ENCODE data around the gene RRAGD. TPM values are rescaled to one million over a fixed set of nuclear protein-coding genes. Genes with fewer than 3 reads are reported as not detected.

The RRAGD gene
- 5.4 and 5.6 TPM in 2 replicates for total RNA-seq

GRCh38 chr6:89412071-89413005 lies at the start of gene RRAGD:
RRAGD (minus strand) TSS chr6:89412273; CDS start chr6:89411993, 280 bp downstream.
- CTCF ChIA-PET: interaction anchor here (3.7 kb wide), 1 partner anchor 40 kb away, joined by 17 read pairs; no protein-coding TSS in a partner anchor
- Mint-ChIP-seq H3K27ac (peak within 1 kb of the TSS; percentile 56), H3K27me3 (peaks cover 14% of the 10 kb centered on the region), H3K4me1 (peaks cover 21% of the 10 kb centered on the region), H3K9me3 (no peaks in the 10 kb centered on the region), H3K4me3 (peak within 1 kb of the TSS; percentile 92), H3K36me3 (ENCODE audit: low read depth) (peaks cover 2% of the 10 kb centered on the region)
- intact Hi-C loops (cut with micrococcal nuclease): loop anchor here (1.0 to 10.0 kb wide), 5 partner anchors 25 to 1172 kb away; partner anchors contain the start of genes CASP8AP2, MAP3K7, PNRC1 and RNGTT
- DNase-seq (peak; percentile 56), ATAC-seq (ENCODE audit: low read depth) (peak; percentile 72)
- POLR2A ChIA-PET: interaction anchor here (1.0 to 3.0 kb wide), 5 partner anchors 12 to 226 kb away, joined by 3 to 16 read pairs (median 3); partner anchors contain the start of gene LYRM2
- TF ChIP-seq CTCF (IDR thresholded peaks at IDR 0.05): no peak

- intact Hi-C loops (cut with micrococcal nuclease): no loop called here
- DNase-seq (no peak), ATAC-seq (ENCODE audit: low read depth) (no peak)
- Mint-ChIP-seq H3K36me3 (ENCODE audit: low read depth) (no peaks in the 10 kb centered on the region), H3K4me3 (no peak overlapping the region), H3K4me1 (no peaks in the 10 kb centered on the region), H3K27ac (no peak overlapping the region), H3K27me3 (no peaks in the 10 kb centered on the region), H3K9me3 (no peaks in the 10 kb centered on the region)
- no peak for TF ChIP-seq CTCF (IDR thresholded peaks at IDR 0.05)
- CTCF ChIA-PET: no interaction called here
- POLR2A ChIA-PET: no interaction called here
Measured at GRCh38 chr6:89460713-89461112, 48.6 kb upstream of the RRAGD start.

- no peak for TF ChIP-seq CTCF (IDR thresholded peaks at IDR 0.05)
- ChIA-PET POLR2A (no interaction called here), CTCF (no interaction called here)
- no peaks in the 10 kb centered on the region for H3K36me3 Mint-ChIP-seq (ENCODE audit: low read depth)
- no peak overlapping the region for H3K27ac Mint-ChIP-seq
- DNase-seq (no peak), ATAC-seq (ENCODE audit: low read depth) (no peak)
- no peak overlapping the region for H3K4me3 Mint-ChIP-seq
- intact Hi-C loops (cut with micrococcal nuclease): no loop called here
- no peaks in the 10 kb centered on the region for H3K27me3 Mint-ChIP-seq
- no peaks in the 10 kb centered on the region for H3K9me3 Mint-ChIP-seq
- H3K4me1 Mint-ChIP-seq: no peaks in the 10 kb centered on the region
Measured at GRCh38 chr6:89459501-89459900, 47.4 kb upstream of the RRAGD start.

GRCh38 chr6:89458704-89459103 lies 46.6 kb upstream of the RRAGD start:
- DNase-seq: no peak

More at GRCh38 chr6:89458704-89459103, 46.6 kb upstream of the RRAGD start:
- intact Hi-C loops (cut with micrococcal nuclease): no loop called here
- no peaks in the 10 kb centered on the region for H3K36me3 Mint-ChIP-seq (ENCODE audit: low read depth)
- ChIA-PET POLR2A (no interaction called here), CTCF (no interaction called here)
- H3K9me3 Mint-ChIP-seq: no peaks in the 10 kb centered on the region
- H3K27me3 Mint-ChIP-seq: no peaks in the 10 kb centered on the region
- no peak overlapping the region for H3K27ac Mint-ChIP-seq
- no peak for ATAC-seq (ENCODE audit: low read depth)
- no peak overlapping the region for H3K4me3 Mint-ChIP-seq
- H3K4me1 Mint-ChIP-seq: no peaks in the 10 kb centered on the region
- TF ChIP-seq CTCF (IDR thresholded peaks at IDR 0.05): no peak
